HL-60 (cell line): ENCODE data around the gene ADAM15.

Experiments
- DNase-seq, 2 experiments: peaks; one replicate each; pipeline ENCODE4 v3.0.0-alpha.2; 2010 to 2020; ENCODE audit warnings: low read depth in 1 of 2, low spot score in 1 of 2
- H3K27ac ChIP-seq: fragments of 250-450 bp; sonication (Bioruptor Pico); replicated peaks from 2 replicates; pipeline ENCODE4 v1.5.1; 2020; ENCODE audit warnings: mild to moderate bottlenecking, moderate library complexity
- H3K27me3 ChIP-seq: fragments of 250-450 bp; sonication (Bioruptor Pico); 2 replicates; pipeline ENCODE4 v1.5.1; 2021; ENCODE audit warnings: mild to moderate bottlenecking, moderate library complexity; ENCODE audit not compliant: insufficient read depth, poor library complexity, severe bottlenecking
- H3K4me3 ChIP-seq: replicated peaks from 2 replicates; pipeline ENCODE4 v1.5.1; 2011; ENCODE audit warnings: mild to moderate bottlenecking, control low read depth, low read length; ENCODE audit not compliant: insufficient read depth
- CTCF ChIP-seq: IDR thresholded peaks from one replicate; pipeline ENCODE4 v1.5.1; 2011; ENCODE audit warnings: low read length, control low read depth, inconsistent platforms; ENCODE audit not compliant: insufficient read depth
- GABPA ChIP-seq: IDR thresholded peaks from 2 replicates; pipeline ENCODE4 v1.6.1; 2012; ENCODE audit warnings: low read depth
- POLR2AphosphoS5 ChIP-seq: IDR thresholded peaks from 2 replicates; pipeline ENCODE4 v1.6.1; 2012; ENCODE audit warnings: low read depth
- REST ChIP-seq: IDR thresholded peaks from 2 replicates; pipeline ENCODE4 v1.6.1; 2012; ENCODE audit warnings: low read depth; ENCODE audit not compliant: insufficient replicate concordance
- SPI1 ChIP-seq: IDR thresholded peaks from 2 replicates; pipeline ENCODE4 v1.6.1; 2012; ENCODE audit warnings: low read depth, mild to moderate bottlenecking, borderline replicate concordance

The ADAM15 gene

GRCh38 chr1:155070158-155070621 is 19.1 kb downstream of the ADAM15 start:
- peaks cover 2% of the 10 kb centered on the region for H3K27me3 ChIP-seq
- no peak overlapping the region for H3K4me3 ChIP-seq
- TF ChIP-seq GABPA (no peak), CTCF (no peak), POLR2AphosphoS5 (no peak), SPI1 (no peak), REST (no peak)
- no peak overlapping the region for H3K27ac ChIP-seq
- DNase-seq: no peak

- peak; percentile 64 to 76 for DNase-seq
- H3K27me3 ChIP-seq: peaks cover 2% of the 10 kb centered on the region
- H3K27ac ChIP-seq: peak overlapping the region; percentile 14; the same call in 1 of the 2 replicates
- peak overlapping the region; percentile 29 for H3K4me3 ChIP-seq
- TF ChIP-seq SPI1 (no peak), GABPA (no peak), POLR2AphosphoS5 (no peak), REST (no peak), CTCF (no peak)
Observed at GRCh38 chr1:155070721-155071569, 19.8 kb downstream of the ADAM15 start.

- TF ChIP-seq CTCF: no peak
- TF ChIP-seq POLR2AphosphoS5: no peak
- TF ChIP-seq GABPA: no peak
- TF ChIP-seq REST: no peak
- TF ChIP-seq SPI1: no peak
- Histone ChIP-seq H3K27ac (no peak overlapping the region), H3K4me3 (no peak overlapping the region), H3K27me3 (peaks cover 2% of the 10 kb centered on the region)
- no peak for DNase-seq
Observed at GRCh38 chr1:155071701-155072100, 20.6 kb downstream of the ADAM15 start.
